Peyer's patch (tissue), 4 donors: ENCODE measurements around the gene KCNMA1.

ENCODE experiments used
- CTCF ChIP-seq, 6 experiments: fragments of 450-650 bp in 4 of 6; fragments of 200-600 bp in 2 of 6; sonication (generic) in 1 of 6; IDR thresholded peaks; one replicate each; pipeline ENCODE4 v1.5.1; 2017 to 2019; ENCODE audit warnings: antibody characterized with exemption in 6 of 6, mild to moderate bottlenecking in 3 of 6, moderate library complexity in 1 of 6
- POLR2A ChIP-seq, 2 donors: fragments of 450-650 bp; IDR thresholded peaks; one replicate each; pipeline ENCODE4 v1.5.1; 2017; ENCODE audit warnings: antibody characterized with exemption in 2 of 2, mild to moderate bottlenecking in 2 of 2, moderate library complexity in 2 of 2

- no peak for TF ChIP-seq CTCF (IDR thresholded peaks at IDR 0.05)
- no peak for TF ChIP-seq POLR2A (IDR thresholded peaks at IDR 0.05)
Observed at GRCh38 chr10:77593771-77594470, 43.7 kb downstream of the KCNMA1 start.
